ENCODE results near the gene SERPINA3.

The SERPINA3 gene

GRCh38 chr14:94613720-94614644, 1.8 kb downstream of the SERPINA3 start:
- DNase-seq (ENCODE audit: low read depth) = no peak

GRCh38 chr14:94614802-94615201, 2.6 kb downstream of the SERPINA3 start:
- no peak for DNase-seq (ENCODE audit: low read depth)

GRCh38 chr14:94615254-94615653, 3.1 kb downstream of the SERPINA3 start:
- DNase-seq (ENCODE audit: low read depth) = no peak

- no peak for DNase-seq (ENCODE audit: low read depth)
These were observed 3.8 kb downstream of the SERPINA3 start for GRCh38 chr14:94615823-94616570.

- DNase-seq (ENCODE audit: low read depth) = no peak
These were observed 5.3 kb downstream of the SERPINA3 start for GRCh38 chr14:94617366-94617941.

- no peak for DNase-seq (ENCODE audit: low read depth)
These were observed 6.0 kb downstream of the SERPINA3 start for GRCh38 chr14:94617988-94618822.

GRCh38 chr14:94619297-94619696, 7.1 kb downstream of the SERPINA3 start:
- DNase-seq (ENCODE audit: low read depth) = no peak

GRCh38 chr14:94620597-94620996, 8.4 kb downstream of the SERPINA3 start:
- DNase-seq (ENCODE audit: low read depth) = no peak

- DNase-seq (ENCODE audit: low read depth) = no peak
These were observed 9.4 kb downstream of the SERPINA3 start for GRCh38 chr14:94621358-94622134.

GRCh38 chr14:94622653-94623421, 10.6 kb downstream of the SERPINA3 start:
- DNase-seq (ENCODE audit: low read depth) = no peak

- DNase-seq (ENCODE audit: low read depth) = no peak
These were observed 11.2 kb downstream of the SERPINA3 start for GRCh38 chr14:94623422-94623809.

GRCh38 chr14:94623856-94624499, 11.8 kb downstream of the SERPINA3 start:
- no peak for DNase-seq (ENCODE audit: low read depth)

- DNase-seq (ENCODE audit: low read depth) = no peak
These were observed 12.6 kb downstream of the SERPINA3 start for GRCh38 chr14:94624537-94625352.

- DNase-seq (ENCODE audit: low read depth) = no peak
These were observed 13.1 kb downstream of the SERPINA3 start for GRCh38 chr14:94625353-94625635.

- no peak for DNase-seq (ENCODE audit: low read depth)
These were observed 16.4 kb downstream of the SERPINA3 start for GRCh38 chr14:94628578-94628977.

GRCh38 chr14:94630396-94630795, 18.2 kb downstream of the SERPINA3 start:
- no peak for DNase-seq (ENCODE audit: low read depth)

- DNase-seq (ENCODE audit: low read depth) = no peak
These were observed 18.9 kb downstream of the SERPINA3 start for GRCh38 chr14:94631050-94631449.

GRCh38 chr14:94631536-94632304, 19.5 kb downstream of the SERPINA3 start:
- DNase-seq (ENCODE audit: low read depth) = no peak

GRCh38 chr14:94632305-94632590, 20.1 kb downstream of the SERPINA3 start:
- no peak for DNase-seq (ENCODE audit: low read depth)

Data from stimulated activated CD8-positive, alpha-beta memory T cell treated with anti-CD3 and anti-CD28 coated beads, Interleukin-12 subunit alpha, Interleukin-12 subunit beta, amount 100 ng/mL, for 1 hour (primary cell).